ENCODE results near the gene TRIM68.
A peak's percentile ranks its signal among the peaks of the same experiment; 100 is the strongest.

Gene TRIM68

DNA sequence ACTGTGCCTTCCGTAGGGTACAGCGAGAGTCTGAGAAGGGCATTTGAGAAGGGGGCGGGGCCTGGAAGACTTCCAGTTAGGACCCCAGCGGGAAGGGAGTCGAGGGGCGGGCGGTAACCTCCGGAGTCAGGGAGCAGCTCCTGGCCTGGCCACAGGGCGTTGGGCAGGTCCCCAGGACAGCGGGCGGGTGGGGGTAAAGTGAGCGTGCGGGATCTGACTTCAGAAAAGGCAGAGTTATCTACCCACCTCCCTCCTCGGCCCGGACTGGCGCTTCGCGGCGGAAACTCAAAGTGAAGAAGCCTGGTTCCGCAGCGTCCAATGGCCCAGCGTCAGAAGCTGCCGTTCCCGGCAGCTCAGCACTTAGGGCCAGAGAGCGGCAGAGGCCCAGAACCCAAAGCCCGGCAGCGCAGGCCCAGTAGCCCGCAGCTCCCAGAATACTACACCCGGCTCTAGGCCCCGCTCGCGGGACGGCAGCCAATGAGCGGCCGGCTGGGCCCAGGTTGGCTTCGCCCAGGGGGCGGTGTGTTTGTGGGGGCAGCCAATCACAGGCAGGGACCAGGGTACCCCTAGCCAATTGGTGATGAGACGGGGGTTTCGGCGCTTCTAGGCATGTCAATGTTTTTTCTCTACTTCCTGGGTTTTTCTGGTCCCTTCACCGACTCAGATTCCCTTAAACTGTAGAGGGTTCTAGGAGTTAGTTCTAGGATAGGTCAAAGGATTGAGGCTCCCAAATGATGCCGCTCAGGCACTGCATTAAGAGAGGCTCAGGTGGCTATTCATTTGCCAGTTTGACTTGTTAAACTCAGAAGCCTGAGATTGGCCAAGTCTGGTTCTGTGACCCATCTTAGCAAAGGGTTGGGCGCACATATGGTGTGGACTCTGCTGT lies at the start of gene TRIM68 (continued):
- TF ChIP-seq, protein P1, sequence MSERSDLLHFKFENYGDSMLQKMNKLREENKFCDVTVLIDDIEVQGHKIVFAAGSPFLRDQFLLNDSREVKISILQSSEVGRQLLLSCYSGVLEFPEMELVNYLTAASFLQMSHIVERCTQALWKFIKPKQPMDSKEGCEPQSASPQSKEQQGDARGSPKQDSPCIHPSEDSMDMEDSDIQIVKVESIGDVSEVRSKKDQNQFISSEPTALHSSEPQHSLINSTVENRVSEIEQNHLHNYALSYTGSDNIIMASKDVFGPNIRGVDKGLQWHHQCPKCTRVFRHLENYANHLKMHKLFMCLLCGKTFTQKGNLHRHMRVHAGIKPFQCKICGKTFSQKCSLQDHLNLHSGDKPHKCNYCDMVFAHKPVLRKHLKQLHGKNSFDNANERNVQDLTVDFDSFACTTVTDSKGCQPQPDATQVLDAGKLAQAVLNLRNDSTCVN (tag by site-specific recombination; optimal IDR thresholded peaks at IDR 0.05), result peak; percentile 20
- TF ChIP-seq KLF16 (tag by site-specific recombination; IDR thresholded peaks at IDR 0.05) (peak; percentile 61), ZNF629 (tag by site-specific recombination; IDR thresholded peaks at IDR 0.05) (0 out of 2 replicates have a peak, but pooled peaks have one; percentile 44), ZNF248 (tag by site-specific recombination; IDR thresholded peaks at IDR 0.05) (no peak), ZNF501 (tag by site-specific recombination; IDR thresholded peaks at IDR 0.05) (peak; percentile 40; the same call in 1 of the 2 replicates), ZNF544 (tag by site-specific recombination; IDR thresholded peaks at IDR 0.05) (no peak), GLIS1 (tag by site-specific recombination; IDR thresholded peaks at IDR 0.05) (peak; percentile 34; the same call in 1 of the 2 replicates), YY1 (tag by site-specific recombination; IDR thresholded peaks at IDR 0.05) (no peak), ZNF274 (IDR thresholded peaks at IDR 0.05; ENCODE audit: low read length) (no peak), ZNF274 (tag by site-specific recombination; IDR thresholded peaks at IDR 0.05; ENCODE audit: borderline replicate concordance) (no peak), ZNF354C (tag by site-specific recombination; IDR thresholded peaks at IDR 0.05; ENCODE audit: borderline replicate concordance, low read depth) (no peak), ZNF555 (tag by site-specific recombination; conservative IDR thresholded peaks at IDR 0.05) (no peak), IKZF3 (tag by site-specific recombination; IDR thresholded peaks at IDR 0.05) (peak; percentile 77; the same call in 1 of the 2 replicates), ZNF23 (tag by site-specific recombination; IDR thresholded peaks at IDR 0.05; ENCODE audit: borderline replicate concordance) (no peak), ZNF174 (tag by site-specific recombination; IDR thresholded peaks at IDR 0.05) (no peak), ZNF830 (tag by site-specific recombination; IDR thresholded peaks at IDR 0.05; ENCODE audit: low read depth) (no peak), KLF8 (tag by site-specific recombination; IDR thresholded peaks at IDR 0.05) (peak; percentile 62), ZFP69B (tag by site-specific recombination; IDR thresholded peaks at IDR 0.05) (0 out of 2 replicates have a peak, but pooled peaks have one; percentile 24), ZNF223 (tag by site-specific recombination; IDR thresholded peaks at IDR 0.05) (no peak)
- TF ChIP-seq, protein P2, sequence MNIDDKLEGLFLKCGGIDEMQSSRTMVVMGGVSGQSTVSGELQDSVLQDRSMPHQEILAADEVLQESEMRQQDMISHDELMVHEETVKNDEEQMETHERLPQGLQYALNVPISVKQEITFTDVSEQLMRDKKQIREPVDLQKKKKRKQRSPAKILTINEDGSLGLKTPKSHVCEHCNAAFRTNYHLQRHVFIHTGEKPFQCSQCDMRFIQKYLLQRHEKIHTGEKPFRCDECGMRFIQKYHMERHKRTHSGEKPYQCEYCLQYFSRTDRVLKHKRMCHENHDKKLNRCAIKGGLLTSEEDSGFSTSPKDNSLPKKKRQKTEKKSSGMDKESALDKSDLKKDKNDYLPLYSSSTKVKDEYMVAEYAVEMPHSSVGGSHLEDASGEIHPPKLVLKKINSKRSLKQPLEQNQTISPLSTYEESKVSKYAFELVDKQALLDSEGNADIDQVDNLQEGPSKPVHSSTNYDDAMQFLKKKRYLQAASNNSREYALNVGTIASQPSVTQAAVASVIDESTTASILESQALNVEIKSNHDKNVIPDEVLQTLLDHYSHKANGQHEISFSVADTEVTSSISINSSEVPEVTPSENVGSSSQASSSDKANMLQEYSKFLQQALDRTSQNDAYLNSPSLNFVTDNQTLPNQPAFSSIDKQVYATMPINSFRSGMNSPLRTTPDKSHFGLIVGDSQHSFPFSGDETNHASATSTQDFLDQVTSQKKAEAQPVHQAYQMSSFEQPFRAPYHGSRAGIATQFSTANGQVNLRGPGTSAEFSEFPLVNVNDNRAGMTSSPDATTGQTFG (tag by site-specific recombination; IDR thresholded peaks at IDR 0.05; ENCODE audit: borderline replicate concordance), result no peak
- TF ChIP-seq, protein P3, sequence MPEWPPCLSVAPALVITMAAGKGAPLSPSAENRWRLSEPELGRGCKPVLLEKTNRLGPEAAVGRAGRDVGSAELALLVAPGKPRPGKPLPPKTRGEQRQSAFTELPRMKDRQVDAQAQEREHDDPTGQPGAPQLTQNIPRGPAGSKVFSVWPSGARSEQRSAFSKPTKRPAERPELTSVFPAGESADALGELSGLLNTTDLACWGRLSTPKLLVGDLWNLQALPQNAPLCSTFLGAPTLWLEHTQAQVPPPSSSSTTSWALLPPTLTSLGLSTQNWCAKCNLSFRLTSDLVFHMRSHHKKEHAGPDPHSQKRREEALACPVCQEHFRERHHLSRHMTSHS (tag by site-specific recombination; IDR thresholded peaks at IDR 0.05), result no peak
- TF ChIP-seq, protein P4, sequence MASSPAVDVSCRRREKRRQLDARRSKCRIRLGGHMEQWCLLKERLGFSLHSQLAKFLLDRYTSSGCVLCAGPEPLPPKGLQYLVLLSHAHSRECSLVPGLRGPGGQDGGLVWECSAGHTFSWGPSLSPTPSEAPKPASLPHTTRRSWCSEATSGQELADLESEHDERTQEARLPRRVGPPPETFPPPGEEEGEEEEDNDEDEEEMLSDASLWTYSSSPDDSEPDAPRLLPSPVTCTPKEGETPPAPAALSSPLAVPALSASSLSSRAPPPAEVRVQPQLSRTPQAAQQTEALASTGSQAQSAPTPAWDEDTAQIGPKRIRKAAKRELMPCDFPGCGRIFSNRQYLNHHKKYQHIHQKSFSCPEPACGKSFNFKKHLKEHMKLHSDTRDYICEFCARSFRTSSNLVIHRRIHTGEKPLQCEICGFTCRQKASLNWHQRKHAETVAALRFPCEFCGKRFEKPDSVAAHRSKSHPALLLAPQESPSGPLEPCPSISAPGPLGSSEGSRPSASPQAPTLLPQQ (tag by site-specific recombination; IDR thresholded peaks at IDR 0.05), result no peak; the same call in 1 of the 2 replicates
- TF ChIP-seq, protein P5, sequence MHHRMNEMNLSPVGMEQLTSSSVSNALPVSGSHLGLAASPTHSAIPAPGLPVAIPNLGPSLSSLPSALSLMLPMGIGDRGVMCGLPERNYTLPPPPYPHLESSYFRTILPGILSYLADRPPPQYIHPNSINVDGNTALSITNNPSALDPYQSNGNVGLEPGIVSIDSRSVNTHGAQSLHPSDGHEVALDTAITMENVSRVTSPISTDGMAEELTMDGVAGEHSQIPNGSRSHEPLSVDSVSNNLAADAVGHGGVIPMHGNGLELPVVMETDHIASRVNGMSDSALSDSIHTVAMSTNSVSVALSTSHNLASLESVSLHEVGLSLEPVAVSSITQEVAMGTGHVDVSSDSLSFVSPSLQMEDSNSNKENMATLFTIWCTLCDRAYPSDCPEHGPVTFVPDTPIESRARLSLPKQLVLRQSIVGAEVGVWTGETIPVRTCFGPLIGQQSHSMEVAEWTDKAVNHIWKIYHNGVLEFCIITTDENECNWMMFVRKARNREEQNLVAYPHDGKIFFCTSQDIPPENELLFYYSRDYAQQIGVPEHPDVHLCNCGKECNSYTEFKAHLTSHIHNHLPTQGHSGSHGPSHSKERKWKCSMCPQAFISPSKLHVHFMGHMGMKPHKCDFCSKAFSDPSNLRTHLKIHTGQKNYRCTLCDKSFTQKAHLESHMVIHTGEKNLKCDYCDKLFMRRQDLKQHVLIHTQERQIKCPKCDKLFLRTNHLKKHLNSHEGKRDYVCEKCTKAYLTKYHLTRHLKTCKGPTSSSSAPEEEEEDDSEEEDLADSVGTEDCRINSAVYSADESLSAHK (tag by site-specific recombination; IDR thresholded peaks at IDR 0.05), result no peak
- TF ChIP-seq, protein P6, sequence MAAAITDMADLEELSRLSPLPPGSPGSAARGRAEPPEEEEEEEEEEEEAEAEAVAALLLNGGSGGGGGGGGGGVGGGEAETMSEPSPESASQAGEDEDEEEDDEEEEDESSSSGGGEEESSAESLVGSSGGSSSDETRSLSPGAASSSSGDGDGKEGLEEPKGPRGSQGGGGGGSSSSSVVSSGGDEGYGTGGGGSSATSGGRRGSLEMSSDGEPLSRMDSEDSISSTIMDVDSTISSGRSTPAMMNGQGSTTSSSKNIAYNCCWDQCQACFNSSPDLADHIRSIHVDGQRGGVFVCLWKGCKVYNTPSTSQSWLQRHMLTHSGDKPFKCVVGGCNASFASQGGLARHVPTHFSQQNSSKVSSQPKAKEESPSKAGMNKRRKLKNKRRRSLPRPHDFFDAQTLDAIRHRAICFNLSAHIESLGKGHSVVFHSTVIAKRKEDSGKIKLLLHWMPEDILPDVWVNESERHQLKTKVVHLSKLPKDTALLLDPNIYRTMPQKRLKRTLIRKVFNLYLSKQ (tag by site-specific recombination; IDR thresholded peaks at IDR 0.05; ENCODE audit: borderline replicate concordance), result no peak
- TF ChIP-seq, protein P7, sequence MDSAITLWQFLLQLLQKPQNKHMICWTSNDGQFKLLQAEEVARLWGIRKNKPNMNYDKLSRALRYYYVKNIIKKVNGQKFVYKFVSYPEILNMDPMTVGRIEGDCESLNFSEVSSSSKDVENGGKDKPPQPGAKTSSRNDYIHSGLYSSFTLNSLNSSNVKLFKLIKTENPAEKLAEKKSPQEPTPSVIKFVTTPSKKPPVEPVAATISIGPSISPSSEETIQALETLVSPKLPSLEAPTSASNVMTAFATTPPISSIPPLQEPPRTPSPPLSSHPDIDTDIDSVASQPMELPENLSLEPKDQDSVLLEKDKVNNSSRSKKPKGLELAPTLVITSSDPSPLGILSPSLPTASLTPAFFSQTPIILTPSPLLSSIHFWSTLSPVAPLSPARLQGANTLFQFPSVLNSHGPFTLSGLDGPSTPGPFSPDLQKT (IDR thresholded peaks at IDR 0.05; ENCODE audit: borderline replicate concordance, low read depth, low read length), result no peak
